Measurements from ENCODE around the gene SOX13.

DNA sequence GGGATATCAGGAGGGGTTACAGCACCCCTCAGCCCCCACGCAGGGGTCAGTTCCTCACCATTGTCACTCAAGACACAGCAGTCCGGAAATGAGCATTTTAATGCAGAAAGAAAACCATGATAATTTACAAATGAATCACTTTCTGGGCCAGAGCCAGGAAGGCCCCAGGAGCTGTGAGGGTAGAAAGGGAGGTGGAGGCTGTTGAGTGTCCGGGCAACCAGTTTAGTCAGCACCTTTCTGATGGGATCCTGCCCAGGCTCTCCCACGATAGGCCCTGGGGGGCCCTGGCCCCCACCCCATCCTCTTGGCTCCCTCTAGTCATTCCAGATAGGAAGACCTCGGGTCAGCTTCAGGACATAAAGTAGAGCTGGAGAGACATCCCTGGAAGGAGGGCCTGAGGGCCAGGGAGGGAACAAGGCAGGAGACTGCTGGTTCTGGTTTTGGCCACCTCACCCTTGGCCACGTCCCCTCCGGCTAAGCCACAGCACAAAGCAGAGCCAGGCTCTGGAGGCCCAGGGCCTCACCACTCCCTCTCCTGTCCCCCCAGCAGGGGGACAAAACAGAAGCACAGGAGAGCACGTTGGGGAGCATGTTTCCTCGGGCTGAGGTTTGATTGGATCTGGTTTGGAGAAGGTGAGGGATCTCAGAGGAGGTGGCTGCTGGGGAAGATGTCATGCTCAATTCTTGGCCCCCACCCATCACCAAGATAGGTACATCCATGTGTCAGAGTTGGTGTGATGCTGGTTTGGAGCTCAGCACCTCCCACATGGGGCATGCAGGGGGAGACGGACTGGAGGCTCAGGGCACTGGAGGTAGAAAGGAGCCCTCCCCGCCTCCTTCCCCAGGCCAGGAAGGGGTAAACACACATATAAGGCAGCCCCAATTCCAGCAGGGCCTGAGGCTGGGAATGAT lies 58.3 kb downstream of the SOX13 start:
- TF ChIP-seq, protein P1, sequence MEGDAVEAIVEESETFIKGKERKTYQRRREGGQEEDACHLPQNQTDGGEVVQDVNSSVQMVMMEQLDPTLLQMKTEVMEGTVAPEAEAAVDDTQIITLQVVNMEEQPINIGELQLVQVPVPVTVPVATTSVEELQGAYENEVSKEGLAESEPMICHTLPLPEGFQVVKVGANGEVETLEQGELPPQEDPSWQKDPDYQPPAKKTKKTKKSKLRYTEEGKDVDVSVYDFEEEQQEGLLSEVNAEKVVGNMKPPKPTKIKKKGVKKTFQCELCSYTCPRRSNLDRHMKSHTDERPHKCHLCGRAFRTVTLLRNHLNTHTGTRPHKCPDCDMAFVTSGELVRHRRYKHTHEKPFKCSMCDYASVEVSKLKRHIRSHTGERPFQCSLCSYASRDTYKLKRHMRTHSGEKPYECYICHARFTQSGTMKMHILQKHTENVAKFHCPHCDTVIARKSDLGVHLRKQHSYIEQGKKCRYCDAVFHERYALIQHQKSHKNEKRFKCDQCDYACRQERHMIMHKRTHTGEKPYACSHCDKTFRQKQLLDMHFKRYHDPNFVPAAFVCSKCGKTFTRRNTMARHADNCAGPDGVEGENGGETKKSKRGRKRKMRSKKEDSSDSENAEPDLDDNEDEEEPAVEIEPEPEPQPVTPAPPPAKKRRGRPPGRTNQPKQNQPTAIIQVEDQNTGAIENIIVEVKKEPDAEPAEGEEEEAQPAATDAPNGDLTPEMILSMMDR (IDR thresholded peaks at IDR 0.05), result no peak
- no peak for TF ChIP-seq POLR2A (IDR thresholded peaks at IDR 0.05)
